Measurements from ENCODE around the gene CNN2. TPM values are rescaled to one million over a fixed set of nuclear protein-coding genes. Genes with fewer than 3 reads are reported as not detected.

CNN2 gene
- total RNA-seq, 4 donors from 2014 or later, result 39.2 to 57.6 (median 48.2) TPM

DNA sequence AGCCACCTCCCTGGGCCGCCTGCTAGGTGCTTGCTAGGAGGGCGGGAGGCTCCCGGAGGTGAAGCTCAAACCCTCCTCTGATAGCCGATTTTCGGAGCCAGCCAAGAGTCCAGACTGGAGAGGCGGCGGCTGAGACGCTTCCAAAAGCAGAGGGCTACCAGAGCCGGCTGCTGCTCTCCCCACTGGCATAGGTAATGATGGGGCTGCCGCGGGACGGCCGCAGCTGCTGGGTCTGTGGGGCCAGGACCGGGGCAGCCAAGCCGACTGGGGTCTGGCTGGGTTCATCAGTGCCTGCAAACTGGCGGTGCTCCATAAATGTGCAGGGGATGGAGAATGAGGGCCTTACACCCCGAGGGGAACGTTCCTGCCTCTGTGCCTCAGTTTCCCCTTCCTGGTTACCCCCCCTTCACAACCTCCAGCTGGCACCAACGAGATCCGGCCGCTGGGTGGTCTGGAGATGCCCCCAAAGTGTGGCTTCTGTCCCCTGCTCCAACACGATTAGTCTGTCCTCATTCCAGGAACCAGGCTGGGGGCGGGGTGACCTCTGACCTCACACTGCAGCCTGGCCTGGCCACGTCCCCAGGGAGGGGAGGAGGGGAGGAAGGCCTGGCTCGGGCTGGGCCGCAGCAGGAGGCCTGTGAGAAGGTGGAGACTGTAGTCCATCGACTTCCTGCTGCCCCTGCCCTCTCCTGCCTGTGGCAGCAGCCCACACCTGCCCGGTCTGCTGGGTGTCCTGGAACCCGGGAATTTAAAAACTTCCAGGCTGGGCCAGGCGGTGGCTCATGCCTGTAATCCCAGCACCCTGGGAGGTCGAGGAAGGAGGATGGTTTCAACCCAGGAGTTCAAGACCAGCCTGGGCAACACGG is 46.0 kb upstream of the CNN2 start:
- Histone ChIP-seq H3K9me3 (no peaks in the 10 kb centered on the region), H3K4me3 (no peak overlapping the region), H3K4me1 (peaks cover 11 to 25% (median 22%) of the 10 kb centered on the region in 4 donors), H3K27me3 (peaks cover 6% of the 10 kb centered on the region), H3K27ac (no peak overlapping the region), H3K36me3 (no peaks in the 10 kb centered on the region)
- in situ Hi-C loops (cut with MboI; ENCODE audit: low pct_ligation_motif_present in 1 of 4, low pct_unique_long_range_greater_than_20kb in 1 of 4, low sequenced_read_pairs in 3 of 4), result loop anchor here (5.0 to 25.0 kb wide), 5 partner anchors 56 to 216 kb away; partner anchors contain the start of genes CFD (in 2 of the 4), ELANE (in 2 of the 4) and ARID3A (in 1 of the 4)
- WGBS, 2 donors (ENCODE audit: low coverage in 1 of 2), result 38% methylated on average over 32 of the region's 32 CpGs; no CpG with 5 or more reads in 1 of the 2 donors
- DNase-seq, result no peak
- intact Hi-C loops (cut with DNase I; ENCODE audit: low total_unique reads), result loop anchor here (5.0 kb wide), 1 partner anchor 123 kb away; the partner anchor contains the start of gene CFD
- no peak for TF ChIP-seq POLR2AphosphoS5 (IDR thresholded peaks at IDR 0.05)
- no peak for TF ChIP-seq POLR2A (IDR thresholded peaks at IDR 0.05)
- TF ChIP-seq EP300 (IDR thresholded peaks at IDR 0.05; ENCODE audit: low read depth), result no peak
- no peak for TF ChIP-seq CTCF (IDR thresholded peaks at IDR 0.05)

GRCh38 chr19:982567-983170 is 43.7 kb upstream of the CNN2 start:
- 1% methylated on average over 33 of the region's 46 CpGs; no CpG with 5 or more reads in 1 of the 2 donors for WGBS, 2 donors (ENCODE audit: low coverage in 1 of 2)
- no peak for TF ChIP-seq POLR2A (IDR thresholded peaks at IDR 0.05)
- peak in 4 of 5 experiments; percentile 85 to 97 (median 92) for TF ChIP-seq CTCF (IDR thresholded peaks at IDR 0.05)
- H3K36me3 ChIP-seq, result no peaks in the 10 kb centered on the region
- DNase-seq, result peak; percentile 82
- no peaks in the 10 kb centered on the region for H3K9me3 ChIP-seq
- in situ Hi-C loops (cut with MboI; ENCODE audit: low pct_ligation_motif_present in 1 of 4, low pct_unique_long_range_greater_than_20kb in 1 of 4, low sequenced_read_pairs in 3 of 4), result loop anchor here (5.0 to 25.0 kb wide), 5 partner anchors 58 to 218 kb away; partner anchors contain the start of genes CFD (in 2 of the 4), ELANE (in 2 of the 4) and ARID3A (in 1 of the 4)
- H3K27ac ChIP-seq, result peak overlapping the region; percentile 83 to 94 (median 88)
- H3K4me1 ChIP-seq, result peaks cover 11 to 27% (median 22%) of the 10 kb centered on the region in 4 donors
- intact Hi-C loops (cut with DNase I; ENCODE audit: low total_unique reads), result loop anchor here (1.0 to 5.0 kb wide), 2 partner anchors 60 to 125 kb away; partner anchors contain the start of gene CFD
- H3K27me3 ChIP-seq, result peaks cover 6% of the 10 kb centered on the region
- peak overlapping the region in 3 of 4 donors; percentile 22 to 47 (median 27) for H3K4me3 ChIP-seq

- Histone ChIP-seq H3K4me1 (peaks cover 11 to 27% (median 22%) of the 10 kb centered on the region in 4 donors), H3K9me3 (no peaks in the 10 kb centered on the region), H3K27me3 (peaks cover 2% of the 10 kb centered on the region), H3K27ac (peak within 1 kb of the TSS; percentile 83 to 94 (median 88)), H3K4me3 (peak within 1 kb of the TSS; percentile 69 to 100 (median 76)), H3K36me3 (no peaks in the 10 kb centered on the region)
- 1% methylated on average over 53 of the region's 78 CpGs; no CpG with 5 or more reads in 1 of the 2 donors for WGBS, 2 donors (ENCODE audit: low coverage in 1 of 2)
- intact Hi-C loops (cut with DNase I; ENCODE audit: low total_unique reads) (loop anchor here (5.0 kb wide), 1 partner anchor 127 kb away; the partner anchor contains the start of gene CFD), in situ Hi-C loops (cut with MboI; ENCODE audit: low pct_ligation_motif_present in 1 of 4, low pct_unique_long_range_greater_than_20kb in 1 of 4, low sequenced_read_pairs in 3 of 4) (loop anchor here (5.0 to 25.0 kb wide), 5 partner anchors 60 to 220 kb away; partner anchors contain the start of genes CFD (in 2 of the 4), ELANE (in 2 of the 4) and ARID3A (in 1 of the 4))
- DNase-seq, result peak; percentile 94
- peak; percentile 56 for TF ChIP-seq POLR2A (IDR thresholded peaks at IDR 0.05)
- TF ChIP-seq EP300 (IDR thresholded peaks at IDR 0.05; ENCODE audit: low read depth), result no peak
- peak; percentile 69 to 87 (median 81) for TF ChIP-seq POLR2AphosphoS5 (IDR thresholded peaks at IDR 0.05)
- peak; percentile 23 to 44 (median 35) for TF ChIP-seq CTCF (IDR thresholded peaks at IDR 0.05)
Observed at GRCh38 chr19:984165-984967, 42.0 kb upstream of the CNN2 start, which contains the start of gene WDR18. Gene WDR18 (plus strand): TSS chr19:984345. CDS start chr19:984354, 9 bp downstream.

Measured in transverse colon (tissue), 4 donors.